GM19438 (cell line): Measurements from ENCODE around the gene KANTR.
A peak's percentile ranks its signal among the peaks of the same experiment; 100 is the strongest.

Source experiments
- ATAC-seq: cut with Tn5 transposase; IDR thresholded peaks from one replicate; pipeline ENCODE4 v1.9.1; 2021; ENCODE audit warnings: low read depth; ENCODE audit not compliant: unreplicated experiment

The KANTR gene, protein sequence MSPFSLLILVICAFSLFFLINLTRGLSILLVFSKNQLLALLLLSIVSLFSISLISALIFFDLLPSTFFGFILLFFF

GRCh38 chrX:53093748-53094581 is at the start of gene KANTR:
Gene KANTR (plus strand): TSS chrX:53094142. CDS start chrX:53124273, 30,131 bp downstream.
- peak; percentile 85 for ATAC-seq

DNA sequence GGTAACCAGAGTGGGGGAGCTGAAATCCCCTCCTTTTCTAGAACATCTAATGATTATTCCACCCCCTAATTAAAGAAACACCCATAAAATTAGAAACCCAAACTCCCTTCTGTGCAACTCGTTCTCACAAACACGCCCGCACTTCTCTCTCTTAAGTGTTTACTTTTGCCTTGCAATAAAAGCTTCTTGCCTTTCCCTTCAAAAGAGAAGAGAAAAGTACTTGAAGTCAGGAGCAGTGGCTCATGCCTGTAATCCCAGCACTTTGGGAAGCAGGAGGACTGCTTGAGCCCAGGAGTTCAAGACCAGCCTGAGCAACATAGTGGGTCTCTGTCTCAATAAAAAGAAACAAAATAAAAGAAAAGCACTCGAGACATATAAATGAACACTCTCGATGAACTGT is 48.9 kb upstream of the KANTR start:
- ATAC-seq: no peak

DNA sequence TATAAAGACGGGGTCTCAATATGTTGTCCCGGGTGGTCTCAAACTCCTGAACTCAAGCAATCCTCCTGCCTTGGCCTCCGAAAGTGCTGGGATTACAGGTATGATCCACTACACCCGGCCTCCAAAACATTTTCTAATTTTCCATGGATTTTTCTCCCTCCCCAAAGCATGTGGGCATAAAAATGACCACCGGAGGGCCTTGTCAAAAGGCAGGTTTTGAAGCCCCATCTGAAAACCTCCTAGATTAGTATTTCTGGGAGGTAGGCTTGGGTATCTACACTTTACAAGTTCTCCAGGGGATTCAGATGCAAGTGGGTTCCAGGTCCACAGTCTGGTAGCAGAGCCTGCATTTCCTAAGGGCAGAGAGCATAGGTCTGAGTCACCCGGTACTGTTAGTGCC is 46.7 kb upstream of the KANTR start:
- ATAC-seq: no peak

- no peak for ATAC-seq
Observed at GRCh38 chrX:53048169-53049126, 45.5 kb upstream of the KANTR start, which contains the start of gene GPR173. Gene GPR173 (plus strand): TSS chrX:53048789. CDS start chrX:53076622, 27,833 bp downstream.

DNA sequence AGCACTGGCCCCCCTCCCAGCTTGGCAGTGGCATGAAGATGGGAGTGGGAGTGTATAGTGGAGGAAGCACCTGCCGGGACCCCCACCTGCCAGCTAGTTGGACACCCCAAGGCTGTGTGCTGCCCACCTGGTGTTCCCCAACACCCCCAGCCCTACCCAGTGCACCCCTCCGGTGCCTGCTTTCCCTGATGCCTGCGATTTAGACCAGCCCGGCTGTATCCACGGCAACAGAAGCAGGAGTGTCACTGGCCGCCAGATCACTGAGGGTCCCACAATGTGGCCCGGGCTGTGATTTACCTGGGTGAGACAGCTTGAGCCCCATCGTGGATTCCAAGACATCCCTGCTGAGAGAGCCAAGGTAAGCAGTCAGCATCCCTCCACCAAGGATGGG is 44.8 kb upstream of the KANTR start:
- ATAC-seq: no peak

GRCh38 chrX:53050841-53051240 is 43.1 kb upstream of the KANTR start:
- no peak for ATAC-seq

- ATAC-seq: no peak
Observed at GRCh38 chrX:53055244-53055849, 38.6 kb upstream of the KANTR start.

DNA sequence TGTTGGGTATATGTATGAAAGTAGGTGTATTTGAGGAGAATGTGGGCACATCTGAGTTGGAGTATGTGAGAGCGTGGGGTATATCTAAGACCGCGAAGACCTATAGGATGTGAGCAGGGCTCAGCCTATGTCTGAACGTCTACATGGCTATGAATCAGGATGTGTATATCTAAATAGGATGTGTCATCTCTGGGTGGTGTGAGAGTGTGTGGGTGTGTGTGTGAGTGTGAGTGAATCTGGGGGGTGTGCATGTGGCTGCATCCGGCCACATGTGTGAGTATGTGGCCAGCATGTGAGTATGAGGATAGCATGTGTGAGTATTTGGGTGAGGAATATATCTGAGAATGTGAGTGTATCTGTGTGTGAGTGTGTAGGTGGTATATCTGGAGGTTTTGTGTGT is 37.6 kb upstream of the KANTR start:
- no peak for ATAC-seq

DNA sequence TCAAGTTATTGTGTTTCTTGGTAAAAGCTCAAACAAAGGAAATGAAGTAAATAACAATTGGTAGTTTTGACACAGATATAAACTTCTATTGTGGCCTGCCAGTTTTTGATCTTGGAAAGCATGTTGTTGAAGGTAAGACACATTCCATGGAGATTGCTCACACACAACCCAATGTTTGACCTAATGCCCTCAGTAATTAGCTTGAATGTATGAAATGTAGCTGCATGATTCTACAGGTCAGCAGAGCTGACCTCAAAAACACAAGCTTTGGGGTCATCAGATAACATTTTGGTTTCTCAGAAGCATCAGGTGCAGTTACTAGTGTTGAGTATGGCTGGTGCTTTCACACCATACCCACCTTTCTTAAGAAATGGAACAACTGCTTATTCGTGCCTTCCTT is 28.8 kb upstream of the KANTR start:
- ATAC-seq: no peak

- ATAC-seq: no peak
Observed at GRCh38 chrX:53071064-53071463, 22.9 kb upstream of the KANTR start.

- peak; percentile 88 for ATAC-seq
Observed at GRCh38 chrX:53071604-53072417, 22.1 kb upstream of the KANTR start.

DNA sequence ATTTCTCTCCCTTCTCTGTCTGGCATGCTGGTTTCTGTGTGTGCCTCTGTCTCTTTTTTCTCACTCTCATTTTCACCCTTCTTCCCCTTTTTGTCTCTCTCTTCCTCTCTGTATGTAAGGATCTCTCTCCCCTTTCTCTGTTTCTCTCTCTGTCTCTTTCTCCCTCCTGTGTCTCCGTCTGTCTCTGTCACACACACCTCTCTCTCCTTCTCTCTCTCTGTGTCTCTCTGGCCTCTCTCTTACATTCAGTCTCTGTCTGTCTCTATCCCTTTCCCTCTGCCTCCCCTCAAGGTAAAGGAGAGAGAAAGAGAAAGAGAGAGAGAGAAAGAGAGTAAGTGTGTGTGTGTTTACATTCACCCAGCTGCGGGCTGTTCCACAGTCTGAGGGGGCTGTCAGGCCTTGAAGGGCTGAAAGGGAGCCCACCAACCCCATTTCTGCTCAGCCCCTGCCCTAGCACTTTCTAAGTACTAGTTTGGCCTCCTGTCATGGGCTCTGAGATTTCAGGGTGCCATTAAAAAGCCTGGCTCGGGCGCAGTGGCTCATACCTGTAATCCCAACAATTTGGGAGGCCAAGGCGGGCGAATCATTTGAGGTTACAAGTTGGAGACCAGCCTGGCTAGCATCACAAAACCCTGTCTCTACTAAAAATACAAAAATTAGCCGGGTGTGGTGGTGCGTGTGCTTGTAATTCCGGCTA is 21.4 kb upstream of the KANTR start:
- no peak for ATAC-seq

GRCh38 chrX:53073115-53073586 is 20.8 kb upstream of the KANTR start:
- ATAC-seq: no peak

DNA sequence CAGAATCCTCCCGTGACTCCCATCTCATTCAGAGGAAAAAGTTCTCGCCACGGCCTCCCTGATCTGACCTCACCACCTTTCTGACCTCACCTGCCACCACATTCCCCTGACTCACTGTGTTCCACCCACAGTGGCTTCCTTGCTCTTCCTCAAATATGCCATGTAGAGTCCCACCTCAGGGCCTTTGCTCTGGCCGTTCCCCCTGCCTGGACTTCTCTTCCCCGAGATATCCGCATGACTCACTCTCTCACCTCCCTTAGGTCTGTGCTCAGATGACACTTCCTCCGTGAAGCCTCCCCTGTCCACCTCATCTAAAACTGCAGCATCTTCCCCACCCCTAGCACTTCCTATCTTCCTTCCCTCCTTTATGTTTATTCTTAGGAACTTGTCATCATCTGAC is 18.9 kb upstream of the KANTR start:
- ATAC-seq: no peak

- ATAC-seq: no peak
Observed at GRCh38 chrX:53076671-53077070, 17.3 kb upstream of the KANTR start.

- no peak for ATAC-seq
Observed at GRCh38 chrX:53077207-53078197, 16.4 kb upstream of the KANTR start.

DNA sequence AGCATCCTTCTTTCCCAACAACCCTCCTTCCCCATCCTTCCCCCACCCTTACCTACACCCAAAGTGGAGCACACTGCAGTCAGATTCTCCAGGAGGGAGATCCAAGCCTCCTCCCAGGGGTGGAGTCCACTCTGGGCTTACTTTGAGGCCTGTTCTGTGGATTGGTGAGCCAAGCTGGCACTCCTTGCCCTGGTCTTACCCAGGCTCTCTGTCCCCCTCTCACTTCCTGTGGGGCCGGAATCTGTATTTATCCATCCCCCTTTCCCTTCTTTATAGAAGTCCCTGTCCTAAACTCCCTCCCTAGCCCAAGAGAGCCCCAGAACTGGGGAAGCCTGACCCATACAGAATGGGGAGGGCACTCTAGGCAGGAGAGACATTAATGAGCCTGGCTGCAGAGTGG is 15.0 kb upstream of the KANTR start:
- no peak for ATAC-seq
